Upper lobe of right lung (tissue), 1 donor: ENCODE measurements around the gene DEPDC1B. TPM values are rescaled to one million over a fixed set of nuclear protein-coding genes. Genes with fewer than 3 reads are reported as not detected.
"Not testable (repeated sequence)": the region's sequence is repeated elsewhere in the genome, so short reads cannot be mapped to it uniquely, and the experiment has no call there.

Experiments
- ATAC-seq: fragments of 200-7000 bp; cut with Tn5 transposase; one replicate; pipeline ENCODE4 v1.9.1; 2020; ENCODE audit warnings: mild to moderate bottlenecking, moderate library complexity
- DNase-seq: peaks from one replicate; pipeline ENCODE4 v3.0.0-alpha.2; 2020
- H3K27ac ChIP-seq: fragments of 200-600 bp; one replicate; pipeline ENCODE4 v1.8.0; 2022
- H3K27me3 ChIP-seq: fragments of 200-600 bp; one replicate; pipeline ENCODE4 v1.8.0; 2022; ENCODE audit warnings: mild to moderate bottlenecking
- H3K36me3 ChIP-seq: fragments of 200-600 bp; one replicate; pipeline ENCODE4 v1.8.0; 2022
- H3K4me1 ChIP-seq: fragments of 200-600 bp; one replicate; pipeline ENCODE4 v1.8.0; 2022
- H3K4me3 ChIP-seq: fragments of 200-600 bp; one replicate; pipeline ENCODE4 v1.8.0; 2022; ENCODE audit warnings: mild to moderate bottlenecking
- H3K9me3 ChIP-seq: fragments of 200-600 bp; one replicate; pipeline ENCODE4 v1.8.0; 2022
- intact Hi-C: fragments of 100-400 bp; cut with DNase I; formaldehyde crosslinking; loops from one replicate; pipeline ENCODE4 v1.11.0; 2022
- total RNA-seq: library from RNA; stranded (reverse); fragmentation: NEBNext Ultra II Directional; extraction: Animal tissue kit (Norgen Biotek cat#: 25700); gene quantifications from one replicate; pipeline ENCODE4 v1.2.1, GENCODE V29; 2021
- TF ChIP-seq, protein P1 (sequence below): fragments of 200-600 bp; IDR thresholded peaks from one replicate; pipeline ENCODE4 v1.8.0; 2022; ENCODE audit warnings: antibody characterized with exemption
- donor health status: DM: no; HTN: yes; CAD: no; lungs with severe emphysema.

The DEPDC1B gene
- total RNA-seq, 1 donor from 2014 or later: 0.20 TPM

- DNase-seq: no peak
- no peaks in the 10 kb centered on the region for H3K9me3 ChIP-seq
- TF ChIP-seq, protein P1, sequence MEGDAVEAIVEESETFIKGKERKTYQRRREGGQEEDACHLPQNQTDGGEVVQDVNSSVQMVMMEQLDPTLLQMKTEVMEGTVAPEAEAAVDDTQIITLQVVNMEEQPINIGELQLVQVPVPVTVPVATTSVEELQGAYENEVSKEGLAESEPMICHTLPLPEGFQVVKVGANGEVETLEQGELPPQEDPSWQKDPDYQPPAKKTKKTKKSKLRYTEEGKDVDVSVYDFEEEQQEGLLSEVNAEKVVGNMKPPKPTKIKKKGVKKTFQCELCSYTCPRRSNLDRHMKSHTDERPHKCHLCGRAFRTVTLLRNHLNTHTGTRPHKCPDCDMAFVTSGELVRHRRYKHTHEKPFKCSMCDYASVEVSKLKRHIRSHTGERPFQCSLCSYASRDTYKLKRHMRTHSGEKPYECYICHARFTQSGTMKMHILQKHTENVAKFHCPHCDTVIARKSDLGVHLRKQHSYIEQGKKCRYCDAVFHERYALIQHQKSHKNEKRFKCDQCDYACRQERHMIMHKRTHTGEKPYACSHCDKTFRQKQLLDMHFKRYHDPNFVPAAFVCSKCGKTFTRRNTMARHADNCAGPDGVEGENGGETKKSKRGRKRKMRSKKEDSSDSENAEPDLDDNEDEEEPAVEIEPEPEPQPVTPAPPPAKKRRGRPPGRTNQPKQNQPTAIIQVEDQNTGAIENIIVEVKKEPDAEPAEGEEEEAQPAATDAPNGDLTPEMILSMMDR: no peak
- no peaks in the 10 kb centered on the region for H3K4me1 ChIP-seq
- H3K27me3 ChIP-seq: no peaks in the 10 kb centered on the region
- H3K36me3 ChIP-seq: no peaks in the 10 kb centered on the region
- intact Hi-C loops: no loop called here
- no peak overlapping the region for H3K4me3 ChIP-seq
- no peak overlapping the region for H3K27ac ChIP-seq
- no peak for ATAC-seq
Observed at GRCh38 chr5:60598424-60598823, 101.5 kb downstream of the DEPDC1B start.

DNA sequence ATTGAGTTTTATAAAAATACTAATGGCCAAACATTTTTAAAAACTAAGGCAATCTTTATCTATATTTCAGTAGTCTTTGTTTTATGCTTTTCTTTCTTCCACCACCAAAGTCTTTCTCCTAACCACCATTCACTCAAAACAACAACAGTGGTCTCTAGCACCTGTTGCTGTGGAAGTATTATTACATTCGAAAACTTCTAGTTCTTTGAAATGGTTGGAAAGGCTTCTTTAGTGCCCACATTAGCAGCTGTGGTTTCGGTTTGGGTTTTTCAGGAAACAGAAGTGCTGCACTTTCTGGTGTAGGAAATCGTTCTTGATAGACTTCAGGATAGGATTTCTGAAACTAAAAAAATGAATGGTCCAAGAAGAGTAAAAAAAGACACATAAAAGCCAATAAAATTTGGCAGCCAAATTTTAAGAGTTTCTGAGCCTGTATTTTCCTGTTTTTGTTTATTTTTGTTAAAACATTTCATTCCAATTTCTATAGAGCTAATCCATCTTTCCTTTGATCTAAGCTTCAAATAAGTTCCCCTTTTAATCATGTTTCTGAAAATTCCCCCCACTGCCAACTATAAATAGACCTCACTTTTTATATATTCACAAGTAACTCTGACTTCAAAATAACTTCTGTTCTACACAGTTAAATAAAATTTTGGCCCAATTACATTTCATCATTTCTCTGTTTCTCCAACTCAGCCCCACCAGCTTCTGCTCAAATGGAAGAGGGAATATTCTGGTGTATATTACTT is 102.2 kb downstream of the DEPDC1B start:
- no peaks in the 10 kb centered on the region for H3K9me3 ChIP-seq
- intact Hi-C loops: no loop called here

DNA sequence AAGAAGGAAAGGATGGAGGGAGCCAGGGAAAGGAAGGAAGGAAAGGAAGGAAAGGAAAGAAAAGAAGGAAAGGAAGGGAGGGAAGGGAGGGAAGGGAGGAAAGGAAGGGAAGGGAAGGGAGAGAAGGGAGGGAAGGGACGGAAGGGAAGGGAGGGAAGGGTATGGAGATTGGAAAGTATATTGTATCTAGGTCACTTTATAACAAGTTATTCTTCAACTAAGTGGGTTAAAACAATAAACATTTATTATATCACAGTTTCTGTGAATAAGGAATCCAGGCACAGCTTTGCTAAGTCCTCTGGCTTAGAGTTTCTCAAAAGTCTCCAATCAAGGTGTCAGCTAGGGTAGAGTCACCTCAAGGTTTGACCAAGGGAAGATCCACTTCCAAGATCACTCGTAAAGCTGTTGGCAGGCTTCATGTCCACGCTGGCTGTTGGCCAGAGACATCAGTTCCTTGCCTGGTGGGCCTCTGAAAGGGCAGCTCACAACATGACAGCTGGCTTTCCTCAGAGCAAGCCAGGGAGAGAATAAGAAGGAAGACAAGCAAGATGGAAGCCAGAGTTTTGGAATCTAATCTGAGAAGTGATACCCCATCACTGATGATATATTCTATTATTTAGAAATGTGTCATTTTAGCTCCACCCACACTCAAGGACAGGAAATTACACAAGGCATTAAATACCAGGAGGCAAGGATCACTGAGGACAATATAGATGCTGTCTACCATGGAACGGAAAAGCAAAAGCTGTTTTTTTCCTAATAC is 105.1 kb downstream of the DEPDC1B start:
- Histone ChIP-seq H3K27me3 (no peaks in the 10 kb centered on the region), H3K9me3 (no peaks in the 10 kb centered on the region), H3K4me1 (no peaks in the 10 kb centered on the region), H3K27ac (no peak overlapping the region), H3K4me3 (no peak overlapping the region), H3K36me3 (no peaks in the 10 kb centered on the region)
- ATAC-seq: no peak
- no peak for DNase-seq
- TF ChIP-seq, protein P1: no peak
- intact Hi-C loops: no loop called here

More for the DNA sequence above, 102.2 kb downstream of the DEPDC1B start:
- Histone ChIP-seq H3K36me3 (no peaks in the 10 kb centered on the region), H3K27me3 (no peaks in the 10 kb centered on the region), H3K4me1 (no peaks in the 10 kb centered on the region), H3K27ac (no peak overlapping the region), H3K4me3 (no peak overlapping the region)
- TF ChIP-seq, protein P1: no peak
- no peak for ATAC-seq
- DNase-seq: no peak

DNA sequence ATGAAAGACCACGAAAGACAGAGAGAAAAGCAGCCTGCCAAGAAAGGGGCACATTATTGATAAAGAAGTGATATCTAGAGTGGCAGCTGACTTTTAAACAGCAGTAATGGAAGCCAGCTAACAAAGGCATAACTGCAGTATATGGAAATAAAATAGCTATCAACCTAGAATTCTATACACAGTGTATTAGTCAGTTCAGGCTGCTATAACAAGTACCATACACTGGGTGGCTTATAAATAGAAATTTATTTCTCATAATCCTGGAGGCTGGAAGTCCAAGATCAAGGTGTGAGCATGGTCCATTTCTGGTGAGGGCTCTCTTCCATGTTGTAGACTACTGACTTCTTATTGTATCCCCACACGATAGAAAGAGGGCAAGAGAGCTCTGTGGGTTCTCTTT is 109.8 kb downstream of the DEPDC1B start:
- H3K4me1 ChIP-seq: no peaks in the 10 kb centered on the region
- no peaks in the 10 kb centered on the region for H3K36me3 ChIP-seq
- H3K9me3 ChIP-seq: no peaks in the 10 kb centered on the region
- H3K27me3 ChIP-seq: no peaks in the 10 kb centered on the region
- ATAC-seq: no peak
- intact Hi-C loops: no loop called here
- no peak overlapping the region for H3K27ac ChIP-seq
- H3K4me3 ChIP-seq: no peak overlapping the region
- no peak for DNase-seq
- TF ChIP-seq, protein P1: no peak

DNA sequence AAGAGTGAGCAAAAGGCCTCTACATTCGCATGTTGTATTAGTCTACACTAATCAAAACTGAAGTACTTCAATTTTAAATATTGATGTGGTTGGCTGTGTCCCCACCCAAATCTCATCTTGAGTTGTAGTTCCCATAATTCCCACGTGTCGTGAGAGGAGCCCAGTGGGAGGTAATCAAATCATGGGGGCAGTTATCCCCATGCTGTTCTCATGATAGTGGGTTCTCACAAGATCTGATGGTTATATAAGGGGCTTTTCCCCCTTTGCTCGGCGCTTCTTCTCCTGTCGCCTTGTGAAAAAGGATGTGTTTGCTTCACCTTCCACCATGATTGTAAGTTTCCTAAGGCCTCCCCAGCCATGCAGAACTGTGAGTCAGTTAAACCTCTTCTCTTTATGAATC is 112.7 kb downstream of the DEPDC1B start:
- H3K36me3 ChIP-seq, H3K27me3 ChIP-seq, ATAC-seq, H3K9me3 ChIP-seq, H3K4me1 ChIP-seq, H3K4me3 ChIP-seq, DNase-seq, H3K27ac ChIP-seq, intact Hi-C loops: not testable (repeated sequence)

DNA sequence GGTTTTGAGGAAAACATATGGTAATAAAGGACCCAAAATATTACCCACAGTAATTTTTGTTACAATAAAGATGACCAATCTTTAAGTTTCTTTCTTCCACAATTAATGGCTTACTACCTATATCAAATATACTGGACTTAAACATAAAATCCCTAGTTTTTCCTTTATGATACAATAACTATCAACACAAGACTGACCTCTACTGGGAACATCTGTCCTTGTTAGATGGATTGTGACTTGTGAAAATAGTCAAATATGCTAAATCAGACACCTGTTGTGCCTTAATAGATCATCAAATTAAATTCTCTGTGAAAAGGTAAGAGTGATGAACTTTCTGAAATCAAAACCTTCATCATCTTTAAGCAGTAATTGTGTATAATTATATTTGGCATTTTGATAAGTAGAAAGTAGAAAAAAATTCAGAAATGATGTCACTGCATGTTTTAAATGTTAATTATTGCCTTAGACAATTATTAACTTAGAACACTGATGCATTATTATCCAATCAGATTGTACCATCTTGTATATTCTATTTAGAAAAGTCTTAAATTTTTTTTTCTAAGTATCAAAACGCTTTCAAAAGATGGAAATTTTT is 113.6 kb downstream of the DEPDC1B start:
- Histone ChIP-seq H3K9me3 (no peaks in the 10 kb centered on the region), H3K36me3 (no peaks in the 10 kb centered on the region), H3K27ac (no peak overlapping the region), H3K4me3 (no peak overlapping the region), H3K27me3 (no peaks in the 10 kb centered on the region), H3K4me1 (no peaks in the 10 kb centered on the region)
- ATAC-seq (no peak), DNase-seq (no peak)
- intact Hi-C loops: no loop called here
- TF ChIP-seq, protein P1: peak; percentile 30
